Bronchial epithelial cell (primary cell): Measurements from ENCODE around the gene FSD1L. TPM values are rescaled to one million over a fixed set of nuclear protein-coding genes. Genes with fewer than 3 reads are reported as not detected.

ENCODE experiments used
- DNase-seq: peaks from one replicate; pipeline ENCODE4 v3.0.0-alpha.2; 2010; ENCODE audit warnings: low read depth
- FAIRE-seq: peaks from 2 replicates; lab custom pipeline; 2011; peaks lifted over from hg19 to GRCh38; lab: Jason Lieb, UNC
- H3K27me3 ChIP-seq: 2 replicates; pipeline ENCODE4 v1.5.1; 2011; ENCODE audit warnings: low read length; ENCODE audit not compliant: control insufficient read depth, insufficient read depth
- H3K36me3 ChIP-seq: 2 replicates; pipeline ENCODE4 v1.5.1; 2011; ENCODE audit warnings: low read length; ENCODE audit not compliant: control insufficient read depth, insufficient read depth
- H3K4me3 ChIP-seq: 2 replicates; pipeline ENCODE4 v1.5.1; 2011; ENCODE audit warnings: mild to moderate bottlenecking, low read depth, low read length, control low read depth
- total RNA-seq: library from RNA; depleted of rRNA; stranded (reverse); fragments of >200 nt; gene quantifications from 2 replicates; pipeline ENCODE4 v1.2.1, GENCODE V29; 2014
- TF ChIP-seq, protein P1 (sequence below): IDR thresholded peaks from 2 replicates; pipeline ENCODE4 v1.5.1; 2011; ENCODE audit warnings: mild to moderate bottlenecking, moderate library complexity, low read length, control low read depth, inconsistent platforms; ENCODE audit not compliant: insufficient read depth, severe bottlenecking

FSD1L gene
- total RNA-seq = 2.4 and 4.2 TPM in 2 replicates

GRCh38 chr9:105447814-105448812 lies at the start of gene FSD1L:
Gene FSD1L (plus strand): TSS chr9:105448034. CDS start chr9:105448221, 187 bp downstream.
- TF ChIP-seq, protein P1, sequence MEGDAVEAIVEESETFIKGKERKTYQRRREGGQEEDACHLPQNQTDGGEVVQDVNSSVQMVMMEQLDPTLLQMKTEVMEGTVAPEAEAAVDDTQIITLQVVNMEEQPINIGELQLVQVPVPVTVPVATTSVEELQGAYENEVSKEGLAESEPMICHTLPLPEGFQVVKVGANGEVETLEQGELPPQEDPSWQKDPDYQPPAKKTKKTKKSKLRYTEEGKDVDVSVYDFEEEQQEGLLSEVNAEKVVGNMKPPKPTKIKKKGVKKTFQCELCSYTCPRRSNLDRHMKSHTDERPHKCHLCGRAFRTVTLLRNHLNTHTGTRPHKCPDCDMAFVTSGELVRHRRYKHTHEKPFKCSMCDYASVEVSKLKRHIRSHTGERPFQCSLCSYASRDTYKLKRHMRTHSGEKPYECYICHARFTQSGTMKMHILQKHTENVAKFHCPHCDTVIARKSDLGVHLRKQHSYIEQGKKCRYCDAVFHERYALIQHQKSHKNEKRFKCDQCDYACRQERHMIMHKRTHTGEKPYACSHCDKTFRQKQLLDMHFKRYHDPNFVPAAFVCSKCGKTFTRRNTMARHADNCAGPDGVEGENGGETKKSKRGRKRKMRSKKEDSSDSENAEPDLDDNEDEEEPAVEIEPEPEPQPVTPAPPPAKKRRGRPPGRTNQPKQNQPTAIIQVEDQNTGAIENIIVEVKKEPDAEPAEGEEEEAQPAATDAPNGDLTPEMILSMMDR = peak; percentile 57
- no peak for FAIRE-seq
- Histone ChIP-seq H3K27me3 (no peaks in the 10 kb centered on the region), H3K4me3 (peak within 1 kb of the TSS; percentile 84), H3K36me3 (no peaks in the 10 kb centered on the region)
- DNase-seq = peak; percentile 85

GRCh38 chr9:105399117-105399516 lies 48.7 kb upstream of the FSD1L start:
- Histone ChIP-seq H3K27me3 (no peaks in the 10 kb centered on the region), H3K36me3 (no peaks in the 10 kb centered on the region), H3K4me3 (no peak overlapping the region)
- TF ChIP-seq, protein P1 = no peak
- FAIRE-seq (no peak), DNase-seq (no peak)

DNA sequence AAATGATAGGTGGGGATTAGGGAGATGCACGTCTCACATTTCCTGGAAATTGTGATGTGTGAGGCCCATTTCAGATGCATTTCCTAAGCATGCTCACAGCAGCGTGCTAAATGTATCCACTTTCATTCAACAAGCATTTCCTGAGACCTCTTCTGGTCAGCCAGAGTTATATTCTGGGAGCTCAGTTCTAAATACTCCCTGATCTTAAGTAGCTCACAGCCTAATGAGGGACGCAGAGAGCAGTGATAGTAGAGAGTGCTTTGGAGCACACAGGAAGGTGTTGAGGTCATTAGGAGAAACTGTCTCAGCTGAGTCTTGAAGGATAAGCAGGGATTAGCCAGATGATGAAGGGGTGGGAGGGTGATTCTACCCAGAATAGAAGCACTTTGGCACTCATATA lies 46.2 kb upstream of the FSD1L start:
- Histone ChIP-seq H3K36me3 (no peaks in the 10 kb centered on the region), H3K27me3 (no peaks in the 10 kb centered on the region), H3K4me3 (no peak overlapping the region)
- TF ChIP-seq, protein P1 = no peak
- FAIRE-seq (no peak), DNase-seq (no peak)

DNA sequence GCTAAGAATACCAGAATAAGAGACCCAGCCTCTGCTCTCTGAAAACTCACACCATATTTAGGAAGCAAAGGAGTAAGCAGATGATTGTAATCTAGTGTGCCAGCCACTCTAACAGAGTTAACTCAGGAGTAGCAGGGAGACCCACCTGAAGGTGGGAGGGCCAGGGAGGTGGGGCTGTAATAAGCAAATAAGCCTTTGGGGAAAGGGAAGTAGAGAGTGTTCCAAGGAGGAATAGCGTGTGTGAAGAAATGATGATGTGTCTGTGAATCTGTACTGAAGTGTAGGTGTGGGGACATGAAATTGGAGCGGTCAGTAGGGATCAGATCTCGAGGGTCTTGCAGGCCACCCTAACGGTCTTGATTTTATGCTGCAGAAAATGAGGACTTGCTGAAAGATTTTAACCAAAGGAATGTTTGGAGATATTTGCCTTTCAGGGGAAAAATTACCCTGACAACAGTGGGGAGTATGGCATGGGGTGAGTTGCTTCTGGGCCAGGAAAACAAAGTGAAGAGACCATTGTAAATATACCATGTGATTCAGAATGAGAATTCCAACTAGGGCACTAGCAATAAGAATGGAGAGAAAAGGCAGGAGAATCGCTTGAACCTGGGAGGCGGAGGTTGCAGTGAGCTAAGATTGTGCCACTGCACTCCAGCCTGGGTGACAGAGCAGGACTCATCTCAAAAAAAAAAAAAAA lies 44.1 kb upstream of the FSD1L start:
- TF ChIP-seq, protein P1 = no peak
- Histone ChIP-seq H3K4me3 (no peak overlapping the region), H3K36me3 (no peaks in the 10 kb centered on the region), H3K27me3 (no peaks in the 10 kb centered on the region)
- DNase-seq = no peak
- no peak for FAIRE-seq

DNA sequence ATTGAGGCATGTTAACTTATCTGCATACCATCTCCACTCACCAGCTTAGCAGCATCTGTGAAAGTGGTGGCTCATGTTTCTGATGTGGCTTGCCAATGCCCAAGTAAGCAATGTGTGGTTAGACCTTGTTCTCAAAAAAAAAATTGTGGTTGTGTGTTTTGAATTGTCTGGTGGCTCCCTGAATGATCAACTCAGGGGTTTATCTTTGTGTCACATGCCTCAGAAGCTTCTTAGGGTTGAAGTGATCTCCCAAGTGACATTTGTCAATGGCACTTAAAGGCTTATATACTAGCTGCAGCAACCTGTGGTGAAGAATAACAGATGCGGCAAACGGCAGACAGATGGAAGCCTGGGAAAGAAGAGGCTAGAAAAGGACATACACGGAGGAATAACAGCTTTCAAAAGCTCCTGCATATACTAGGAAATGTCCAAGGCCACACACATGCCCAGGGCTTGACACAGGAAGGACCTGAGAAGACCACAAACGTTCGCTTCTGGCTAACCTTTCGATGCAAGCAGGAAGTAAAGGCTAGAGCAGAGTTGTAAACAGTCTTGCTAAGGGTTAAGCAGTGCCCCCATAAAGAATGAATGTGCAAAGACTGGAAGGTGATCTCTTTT lies 42.2 kb upstream of the FSD1L start:
- Histone ChIP-seq H3K36me3 (no peaks in the 10 kb centered on the region), H3K4me3 (no peak overlapping the region), H3K27me3 (no peaks in the 10 kb centered on the region)
- no peak for DNase-seq
- no peak for FAIRE-seq
- TF ChIP-seq, protein P1 = no peak
